ENCODE measurements around the gene CAMK4.

DNA sequence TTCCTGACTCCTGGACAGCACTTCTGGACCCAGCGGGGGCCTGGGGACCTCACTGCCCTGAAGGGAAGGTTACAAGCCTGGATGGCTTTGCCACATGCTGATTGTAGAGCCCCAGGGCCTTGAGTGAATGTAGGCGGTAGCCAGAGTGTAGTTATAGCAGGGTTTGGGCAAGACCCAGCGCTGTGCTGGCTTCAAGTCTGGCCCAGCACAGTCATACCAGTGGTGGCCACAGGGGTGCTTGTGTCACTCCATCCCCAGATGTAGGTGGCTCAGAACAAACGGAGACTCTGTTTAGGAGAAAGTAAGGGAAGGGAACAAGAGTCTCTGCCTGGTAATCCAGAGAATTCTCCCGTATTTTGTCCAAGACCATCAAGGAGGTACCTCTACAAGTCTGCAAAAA lies 203.6 kb downstream of the CAMK4 start:
- TF ChIP-seq JUND (IDR thresholded peaks at IDR 0.05) (no peak), YY1 (IDR thresholded peaks at IDR 0.05) (no peak), TAF1 (conservative IDR thresholded peaks at IDR 0.05) (no peak), GABPA (IDR thresholded peaks at IDR 0.05 in 1 of 2, conservative IDR thresholded peaks at IDR 0.05 in 1 of 2) (no peak), RAD21 (IDR thresholded peaks at IDR 0.05) (no peak), NR2F2 (IDR thresholded peaks at IDR 0.05) (no peak), HNF4A (conservative IDR thresholded peaks at IDR 0.05) (no peak)
- TF ChIP-seq, protein P1, sequence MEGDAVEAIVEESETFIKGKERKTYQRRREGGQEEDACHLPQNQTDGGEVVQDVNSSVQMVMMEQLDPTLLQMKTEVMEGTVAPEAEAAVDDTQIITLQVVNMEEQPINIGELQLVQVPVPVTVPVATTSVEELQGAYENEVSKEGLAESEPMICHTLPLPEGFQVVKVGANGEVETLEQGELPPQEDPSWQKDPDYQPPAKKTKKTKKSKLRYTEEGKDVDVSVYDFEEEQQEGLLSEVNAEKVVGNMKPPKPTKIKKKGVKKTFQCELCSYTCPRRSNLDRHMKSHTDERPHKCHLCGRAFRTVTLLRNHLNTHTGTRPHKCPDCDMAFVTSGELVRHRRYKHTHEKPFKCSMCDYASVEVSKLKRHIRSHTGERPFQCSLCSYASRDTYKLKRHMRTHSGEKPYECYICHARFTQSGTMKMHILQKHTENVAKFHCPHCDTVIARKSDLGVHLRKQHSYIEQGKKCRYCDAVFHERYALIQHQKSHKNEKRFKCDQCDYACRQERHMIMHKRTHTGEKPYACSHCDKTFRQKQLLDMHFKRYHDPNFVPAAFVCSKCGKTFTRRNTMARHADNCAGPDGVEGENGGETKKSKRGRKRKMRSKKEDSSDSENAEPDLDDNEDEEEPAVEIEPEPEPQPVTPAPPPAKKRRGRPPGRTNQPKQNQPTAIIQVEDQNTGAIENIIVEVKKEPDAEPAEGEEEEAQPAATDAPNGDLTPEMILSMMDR (IDR thresholded peaks at IDR 0.05; ENCODE audit: low read depth, low read length, missing input control): no peak
- TF ChIP-seq, protein P2, sequence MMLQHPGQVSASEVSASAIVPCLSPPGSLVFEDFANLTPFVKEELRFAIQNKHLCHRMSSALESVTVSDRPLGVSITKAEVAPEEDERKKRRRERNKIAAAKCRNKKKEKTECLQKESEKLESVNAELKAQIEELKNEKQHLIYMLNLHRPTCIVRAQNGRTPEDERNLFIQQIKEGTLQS (IDR thresholded peaks at IDR 0.05): no peak
- TF ChIP-seq, protein P3, sequence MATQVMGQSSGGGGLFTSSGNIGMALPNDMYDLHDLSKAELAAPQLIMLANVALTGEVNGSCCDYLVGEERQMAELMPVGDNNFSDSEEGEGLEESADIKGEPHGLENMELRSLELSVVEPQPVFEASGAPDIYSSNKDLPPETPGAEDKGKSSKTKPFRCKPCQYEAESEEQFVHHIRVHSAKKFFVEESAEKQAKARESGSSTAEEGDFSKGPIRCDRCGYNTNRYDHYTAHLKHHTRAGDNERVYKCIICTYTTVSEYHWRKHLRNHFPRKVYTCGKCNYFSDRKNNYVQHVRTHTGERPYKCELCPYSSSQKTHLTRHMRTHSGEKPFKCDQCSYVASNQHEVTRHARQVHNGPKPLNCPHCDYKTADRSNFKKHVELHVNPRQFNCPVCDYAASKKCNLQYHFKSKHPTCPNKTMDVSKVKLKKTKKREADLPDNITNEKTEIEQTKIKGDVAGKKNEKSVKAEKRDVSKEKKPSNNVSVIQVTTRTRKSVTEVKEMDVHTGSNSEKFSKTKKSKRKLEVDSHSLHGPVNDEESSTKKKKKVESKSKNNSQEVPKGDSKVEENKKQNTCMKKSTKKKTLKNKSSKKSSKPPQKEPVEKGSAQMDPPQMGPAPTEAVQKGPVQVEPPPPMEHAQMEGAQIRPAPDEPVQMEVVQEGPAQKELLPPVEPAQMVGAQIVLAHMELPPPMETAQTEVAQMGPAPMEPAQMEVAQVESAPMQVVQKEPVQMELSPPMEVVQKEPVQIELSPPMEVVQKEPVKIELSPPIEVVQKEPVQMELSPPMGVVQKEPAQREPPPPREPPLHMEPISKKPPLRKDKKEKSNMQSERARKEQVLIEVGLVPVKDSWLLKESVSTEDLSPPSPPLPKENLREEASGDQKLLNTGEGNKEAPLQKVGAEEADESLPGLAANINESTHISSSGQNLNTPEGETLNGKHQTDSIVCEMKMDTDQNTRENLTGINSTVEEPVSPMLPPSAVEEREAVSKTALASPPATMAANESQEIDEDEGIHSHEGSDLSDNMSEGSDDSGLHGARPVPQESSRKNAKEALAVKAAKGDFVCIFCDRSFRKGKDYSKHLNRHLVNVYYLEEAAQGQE (IDR thresholded peaks at IDR 0.05): no peak
- TF ChIP-seq, protein P4, sequence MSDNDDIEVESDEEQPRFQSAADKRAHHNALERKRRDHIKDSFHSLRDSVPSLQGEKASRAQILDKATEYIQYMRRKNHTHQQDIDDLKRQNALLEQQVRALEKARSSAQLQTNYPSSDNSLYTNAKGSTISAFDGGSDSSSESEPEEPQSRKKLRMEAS (IDR thresholded peaks at IDR 0.05): no peak
